Measurements from ENCODE around the gene FLNB. TPM values are rescaled to one million over a fixed set of nuclear protein-coding genes. Genes with fewer than 3 reads are reported as not detected.
A peak's percentile ranks its signal among the peaks of the same experiment; 100 is the strongest.

FLNB gene
- total and polyA plus RNA-seq, 9 of the 15 experiments (the other 6 are each of a cell fraction or from before 2014, with no cell fraction given), result 9.4 to 48.1 (median 25.6) TPM

DNA sequence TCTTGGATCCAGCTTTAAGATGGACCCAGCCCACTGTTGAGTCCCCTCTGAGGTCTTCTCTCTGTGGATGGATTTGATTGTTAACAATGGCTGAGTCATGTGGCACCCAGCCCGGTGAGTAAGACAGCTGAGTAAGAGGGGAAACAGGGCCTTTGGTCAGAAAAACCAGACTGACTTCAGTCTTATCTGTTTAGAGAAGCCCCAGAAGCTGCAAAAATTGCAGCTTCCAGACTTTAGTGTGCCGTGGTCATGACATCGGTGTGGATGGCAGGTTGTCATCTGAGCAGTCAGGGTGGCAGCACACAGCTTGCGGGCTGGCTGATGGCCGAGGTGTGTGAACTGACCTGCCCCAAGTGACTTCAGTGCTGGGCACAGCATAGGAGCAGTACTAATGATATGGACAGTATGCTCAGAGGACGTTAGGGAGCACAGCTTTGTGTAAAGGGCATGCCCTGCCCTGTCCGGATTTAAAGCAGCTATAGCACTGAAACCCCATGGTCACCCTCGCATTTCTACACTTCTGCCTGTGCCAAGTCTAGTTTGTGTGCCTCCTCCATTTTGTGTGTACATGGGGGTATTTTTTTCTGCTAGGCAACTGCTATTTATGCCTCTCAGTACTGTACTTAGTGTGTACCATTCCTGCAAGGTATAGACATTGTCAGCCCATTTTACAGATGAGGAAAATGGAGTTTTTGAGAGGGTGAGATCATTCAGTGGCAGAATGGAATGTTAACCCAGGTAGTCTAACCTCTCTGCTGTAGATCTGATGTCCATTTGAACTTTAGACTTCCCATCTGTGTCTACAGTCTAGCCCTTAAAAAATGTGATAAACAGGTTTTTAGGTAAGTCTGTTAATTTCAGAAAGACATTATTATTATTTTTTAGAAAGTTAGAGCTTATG lies 44.4 kb downstream of the FLNB start (continued):
- TF ChIP-seq, protein P1, sequence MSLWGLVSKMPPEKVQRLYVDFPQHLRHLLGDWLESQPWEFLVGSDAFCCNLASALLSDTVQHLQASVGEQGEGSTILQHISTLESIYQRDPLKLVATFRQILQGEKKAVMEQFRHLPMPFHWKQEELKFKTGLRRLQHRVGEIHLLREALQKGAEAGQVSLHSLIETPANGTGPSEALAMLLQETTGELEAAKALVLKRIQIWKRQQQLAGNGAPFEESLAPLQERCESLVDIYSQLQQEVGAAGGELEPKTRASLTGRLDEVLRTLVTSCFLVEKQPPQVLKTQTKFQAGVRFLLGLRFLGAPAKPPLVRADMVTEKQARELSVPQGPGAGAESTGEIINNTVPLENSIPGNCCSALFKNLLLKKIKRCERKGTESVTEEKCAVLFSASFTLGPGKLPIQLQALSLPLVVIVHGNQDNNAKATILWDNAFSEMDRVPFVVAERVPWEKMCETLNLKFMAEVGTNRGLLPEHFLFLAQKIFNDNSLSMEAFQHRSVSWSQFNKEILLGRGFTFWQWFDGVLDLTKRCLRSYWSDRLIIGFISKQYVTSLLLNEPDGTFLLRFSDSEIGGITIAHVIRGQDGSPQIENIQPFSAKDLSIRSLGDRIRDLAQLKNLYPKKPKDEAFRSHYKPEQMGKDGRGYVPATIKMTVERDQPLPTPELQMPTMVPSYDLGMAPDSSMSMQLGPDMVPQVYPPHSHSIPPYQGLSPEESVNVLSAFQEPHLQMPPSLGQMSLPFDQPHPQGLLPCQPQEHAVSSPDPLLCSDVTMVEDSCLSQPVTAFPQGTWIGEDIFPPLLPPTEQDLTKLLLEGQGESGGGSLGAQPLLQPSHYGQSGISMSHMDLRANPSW (CRISPR knock-in tag; IDR thresholded peaks at IDR 0.05), result no peak
- TF ChIP-seq BDP1 (IDR thresholded peaks at IDR 0.05; ENCODE audit: insufficient read depth, insufficient read length), result no peak
- TF ChIP-seq, protein P2, sequence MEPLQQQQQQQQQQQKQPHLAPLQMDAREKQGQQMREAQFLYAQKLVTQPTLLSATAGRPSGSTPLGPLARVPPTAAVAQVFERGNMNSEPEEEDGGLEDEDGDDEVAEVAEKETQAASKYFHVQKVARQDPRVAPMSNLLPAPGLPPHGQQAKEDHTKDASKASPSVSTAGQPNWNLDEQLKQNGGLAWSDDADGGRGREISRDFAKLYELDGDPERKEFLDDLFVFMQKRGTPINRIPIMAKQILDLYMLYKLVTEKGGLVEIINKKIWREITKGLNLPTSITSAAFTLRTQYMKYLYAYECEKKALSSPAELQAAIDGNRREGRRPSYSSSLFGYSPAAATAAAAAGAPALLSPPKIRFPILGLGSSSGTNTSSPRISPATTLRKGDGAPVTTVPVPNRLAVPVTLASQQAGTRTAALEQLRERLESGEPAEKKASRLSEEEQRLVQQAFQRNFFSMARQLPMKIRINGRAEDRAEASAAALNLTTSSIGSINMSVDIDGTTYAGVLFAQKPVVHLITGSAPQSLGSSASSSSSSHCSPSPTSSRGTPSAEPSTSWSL (CRISPR knock-in tag; IDR thresholded peaks at IDR 0.05; ENCODE audit: borderline replicate concordance), result no peak
- TF ChIP-seq, protein P3, sequence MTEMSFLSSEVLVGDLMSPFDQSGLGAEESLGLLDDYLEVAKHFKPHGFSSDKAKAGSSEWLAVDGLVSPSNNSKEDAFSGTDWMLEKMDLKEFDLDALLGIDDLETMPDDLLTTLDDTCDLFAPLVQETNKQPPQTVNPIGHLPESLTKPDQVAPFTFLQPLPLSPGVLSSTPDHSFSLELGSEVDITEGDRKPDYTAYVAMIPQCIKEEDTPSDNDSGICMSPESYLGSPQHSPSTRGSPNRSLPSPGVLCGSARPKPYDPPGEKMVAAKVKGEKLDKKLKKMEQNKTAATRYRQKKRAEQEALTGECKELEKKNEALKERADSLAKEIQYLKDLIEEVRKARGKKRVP (CRISPR knock-in tag; IDR thresholded peaks at IDR 0.05), result no peak
- no peak for TF ChIP-seq PTTG1 (tag; IDR thresholded peaks at IDR 0.05; ENCODE audit: low read depth)
- peak; percentile 26; the same call in 1 of the 2 replicates for TF ChIP-seq CBFA2T2 (conservative IDR thresholded peaks at IDR 0.05)
- TF ChIP-seq RBFOX2 (IDR thresholded peaks at IDR 0.05; ENCODE audit: low read depth, low read length), result no peak
- no peak for TF ChIP-seq SREBF1 (IDR thresholded peaks at IDR 0.05; ENCODE audit: borderline replicate concordance, low read depth, low read length)
- TF ChIP-seq MCM7 (IDR thresholded peaks at IDR 0.05), result no peak
- no peak for TF ChIP-seq HNRNPH1 (optimal IDR thresholded peaks at IDR 0.05; ENCODE audit: low read depth, low read length)
- no peak for TF ChIP-seq ASH1L (IDR thresholded peaks at IDR 0.05; ENCODE audit: borderline replicate concordance, low read depth, partially characterized antibody)
- TF ChIP-seq PHF20 (IDR thresholded peaks at IDR 0.05; ENCODE audit: partially characterized antibody), result peak; percentile 33
- TF ChIP-seq, protein P4, sequence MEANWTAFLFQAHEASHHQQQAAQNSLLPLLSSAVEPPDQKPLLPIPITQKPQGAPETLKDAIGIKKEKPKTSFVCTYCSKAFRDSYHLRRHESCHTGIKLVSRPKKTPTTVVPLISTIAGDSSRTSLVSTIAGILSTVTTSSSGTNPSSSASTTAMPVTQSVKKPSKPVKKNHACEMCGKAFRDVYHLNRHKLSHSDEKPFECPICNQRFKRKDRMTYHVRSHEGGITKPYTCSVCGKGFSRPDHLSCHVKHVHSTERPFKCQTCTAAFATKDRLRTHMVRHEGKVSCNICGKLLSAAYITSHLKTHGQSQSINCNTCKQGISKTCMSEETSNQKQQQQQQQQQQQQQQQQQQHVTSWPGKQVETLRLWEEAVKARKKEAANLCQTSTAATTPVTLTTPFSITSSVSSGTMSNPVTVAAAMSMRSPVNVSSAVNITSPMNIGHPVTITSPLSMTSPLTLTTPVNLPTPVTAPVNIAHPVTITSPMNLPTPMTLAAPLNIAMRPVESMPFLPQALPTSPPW (CRISPR knock-in tag; IDR thresholded peaks at IDR 0.05), result peak; percentile 33; the same call in 1 of the 2 replicates
- TF ChIP-seq ZFP36 (IDR thresholded peaks at IDR 0.05; ENCODE audit: low read depth, low read length, partially characterized antibody), result no peak
- TF ChIP-seq, protein P5, sequence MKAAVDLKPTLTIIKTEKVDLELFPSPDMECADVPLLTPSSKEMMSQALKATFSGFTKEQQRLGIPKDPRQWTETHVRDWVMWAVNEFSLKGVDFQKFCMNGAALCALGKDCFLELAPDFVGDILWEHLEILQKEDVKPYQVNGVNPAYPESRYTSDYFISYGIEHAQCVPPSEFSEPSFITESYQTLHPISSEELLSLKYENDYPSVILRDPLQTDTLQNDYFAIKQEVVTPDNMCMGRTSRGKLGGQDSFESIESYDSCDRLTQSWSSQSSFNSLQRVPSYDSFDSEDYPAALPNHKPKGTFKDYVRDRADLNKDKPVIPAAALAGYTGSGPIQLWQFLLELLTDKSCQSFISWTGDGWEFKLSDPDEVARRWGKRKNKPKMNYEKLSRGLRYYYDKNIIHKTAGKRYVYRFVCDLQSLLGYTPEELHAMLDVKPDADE (conservative IDR thresholded peaks at IDR 0.05; ENCODE audit: control insufficient read depth, low read depth, low read length), result no peak
- TF ChIP-seq ZNF644 (tag; IDR thresholded peaks at IDR 0.05; ENCODE audit: low read depth), result no peak
- TF ChIP-seq CHCHD3 (CRISPR knock-in tag; IDR thresholded peaks at IDR 0.05), result no peak
- TF ChIP-seq ZNF263 (CRISPR knock-in tag; IDR thresholded peaks at IDR 0.05; ENCODE audit: borderline replicate concordance), result peak; percentile 69
- TF ChIP-seq RAD21 (CRISPR knock-in tag; conservative IDR thresholded peaks at IDR 0.05 in 1 of 2, IDR thresholded peaks at IDR 0.05 in 1 of 2), result no peak

All from K562 (cell line).